A549 (cell line): ENCODE results near the gene AKAP5. TPM values are rescaled to one million over a fixed set of nuclear protein-coding genes. Genes with fewer than 3 reads are reported as not detected.

Source experiments
- ATAC-seq, 2 experiments: fragments of 200-7000 bp in 1 of 2; fragments of >200 bp in 1 of 2; cut with Nextera tagmentation in 1 of 2; cut with Tn5 transposase in 1 of 2; 3 replicates each; pipeline versions ENCODE4 v1.8.0 to v1.9.1; 2018 to 2020; ENCODE audit warnings: mild to moderate bottlenecking in 1 of 2, moderate library complexity in 1 of 2
- CTCF ChIA-PET: fragments of 300-600 bp; sonication (Branson Sonifier 250); formaldehyde crosslinking; extraction: SDS; loops from one replicate; lab custom pipeline; 2021; ENCODE audit warnings: antibody characterized with exemption, inconsistent platforms; lab: Yijun Ruan, JAX
- POLR2A ChIA-PET: fragments of 350-600 bp; formaldehyde crosslinking; extraction: SDS; loops from one replicate; lab custom pipeline; 2021; ENCODE audit warnings: antibody characterized with exemption, inconsistent platforms; lab: Yijun Ruan, JAX
- DNase-seq, 2 experiments: peaks; one replicate each; pipeline versions ENCODE4 v3.0.0 to v3.0.0-alpha.2; 2011 to 2016; ENCODE audit warnings: low read depth in 1 of 2, low spot score in 1 of 2
- FAIRE-seq: peaks from 2 replicates; lab custom pipeline; 2011; peaks lifted over from hg19 to GRCh38; lab: Jason Lieb, UNC
- H3K27ac ChIP-seq, 2 experiments: fragments of >200 bp; sonication (Bioruptor Twin); formaldehyde crosslinking; 3 replicates each; pipeline ENCODE4 v1.5.1; 2016 to 2017
- H3K4me1 ChIP-seq: fragments of >200 bp; sonication (Bioruptor Twin); formaldehyde crosslinking; 3 replicates; pipeline ENCODE4 v1.6.1; 2016
- H3K4me2 ChIP-seq: fragments of >200 bp; sonication (Bioruptor Twin); formaldehyde crosslinking; 3 replicates; pipeline ENCODE4 v1.6.1; 2016
- H3K4me3 ChIP-seq: fragments of >200 bp; sonication (Bioruptor Twin); formaldehyde crosslinking; 3 replicates; pipeline ENCODE4 v1.5.1; 2016
- H3K9me3 ChIP-seq: fragments of >200 bp; sonication (Bioruptor Twin); formaldehyde crosslinking; 3 replicates; pipeline ENCODE4 v1.6.1; 2016
- CBX8 ChIP-seq: fragments of 200-600 bp; sonication (generic); IDR thresholded peaks from 2 replicates; pipeline ENCODE4 v1.6.1; 2016
- CEBPB ChIP-seq, 2 experiments: fragments of >200 bp in 1 of 2; sonication (Bioruptor Twin) in 1 of 2; formaldehyde crosslinking in 1 of 2; IDR thresholded peaks; 2 replicates each; pipeline ENCODE4 v1.6.1; 2012 to 2016
- EHF ChIP-seq: fragments of 250-450 bp; sonication (Bioruptor Pico); IDR thresholded peaks from 2 replicates; pipeline ENCODE4 v1.5.0; 2020; ENCODE audit warnings: mild to moderate bottlenecking
- FOSB ChIP-seq: fragments of 250-450 bp; sonication (Bioruptor Pico); IDR thresholded peaks from 2 replicates; pipeline ENCODE4 v1.5.0; 2020; ENCODE audit warnings: mild to moderate bottlenecking, moderate library complexity
- HOXB13 ChIP-seq: fragments of 250-450 bp; sonication (Bioruptor Pico); IDR thresholded peaks from 2 replicates; pipeline ENCODE4 v1.5.0; 2020; ENCODE audit warnings: low read depth, mild to moderate bottlenecking, moderate library complexity
- JUNB ChIP-seq: fragments of >200 bp; sonication (Bioruptor Twin); formaldehyde crosslinking; IDR thresholded peaks from 2 replicates; pipeline ENCODE4 v1.6.1; 2016
- MAFK ChIP-seq: fragments of 450-650 bp; IDR thresholded peaks from 2 replicates; pipeline ENCODE4 v1.6.1; 2014; ENCODE audit not compliant: partially characterized antibody
- NFE2L2 ChIP-seq: fragments of 150-350 bp; conservative IDR thresholded peaks from 2 replicates; pipeline ENCODE4 v1.6.1; 2014; ENCODE audit warnings: low read length
- NR3C1 ChIP-seq: fragments of >200 bp; sonication (Bioruptor Twin); formaldehyde crosslinking; IDR thresholded peaks from 3 replicates; pipeline ENCODE4 v1.6.1; 2017
- PHF8 ChIP-seq: fragments of 200-600 bp; sonication (generic); IDR thresholded peaks from 2 replicates; pipeline ENCODE4 v1.6.1; 2016; ENCODE audit warnings: low read depth, mild to moderate bottlenecking, antibody characterized with exemption, moderate library complexity, borderline replicate concordance
- RAD21 ChIP-seq, 2 experiments: fragments of >200 bp in 1 of 2; sonication (Bioruptor Twin) in 1 of 2; formaldehyde crosslinking in 1 of 2; IDR thresholded peaks in 1 of 2; conservative IDR thresholded peaks in 1 of 2; 2 replicates in 1 of 2; 3 replicates in 1 of 2; pipeline ENCODE4 v1.6.1; 2012 to 2018; ENCODE audit warnings: inconsistent platforms in 1 of 2
- RCOR1 ChIP-seq: fragments of 150-350 bp; IDR thresholded peaks from 2 replicates; pipeline ENCODE4 v1.6.1; 2014; ENCODE audit warnings: antibody characterized with exemption, low read length, low read depth
- RNF2 ChIP-seq: fragments of 200-600 bp; sonication (generic); IDR thresholded peaks from 2 replicates; pipeline ENCODE4 v1.6.1; 2016; ENCODE audit warnings: low read depth, mild to moderate bottlenecking, antibody characterized with exemption, moderate library complexity, borderline replicate concordance
- SREBF2 ChIP-seq: fragments of 450-650 bp; IDR thresholded peaks from 2 replicates; pipeline ENCODE4 v1.6.1; 2014; ENCODE audit warnings: mild to moderate bottlenecking, moderate library complexity
- TFCP2L1 ChIP-seq: fragments of 250-450 bp; sonication (Bioruptor Pico); IDR thresholded peaks from 2 replicates; pipeline ENCODE4 v1.5.0; 2021; ENCODE audit warnings: mild to moderate bottlenecking
- ZFP36 ChIP-seq: fragments of 450-650 bp; IDR thresholded peaks from 2 replicates; pipeline ENCODE4 v1.6.1; 2014; ENCODE audit warnings: borderline replicate concordance; ENCODE audit not compliant: partially characterized antibody
- WGBS: methylation state at CpG from one replicate; pipeline ENCODE4 v1.1.6; 2017; ENCODE audit errors: missing lambda C conversion rate; 5-methylcytosine and 5-hydroxymethylcytosine counted together
- polyA plus RNA-seq, 4 experiments: library from polyadenylated mRNA; depleted of rRNA in 3 of 4; stranded (reverse); fragments of >200 nt; fragmentation: RNase III in 1 of 4; extraction: RNeasy Plus Mini Kit Qiagen cat#74134 plus additional on column Dnase treatment in 1 of 4; gene quantifications; 2 replicates in 3 of 4; 3 replicates in 1 of 4; pipeline ENCODE4 v1.2.3, GENCODE V29; 2011 to 2017
- TF ChIP-seq, protein P1 (sequence below): IDR thresholded peaks from 2 replicates; pipeline ENCODE4 v1.6.1; 2012; ENCODE audit warnings: low read depth, borderline replicate concordance
- TF ChIP-seq, protein P2 (sequence below): fragments of >200 bp; sonication (Bioruptor Twin); formaldehyde crosslinking; IDR thresholded peaks from 3 replicates; pipeline ENCODE4 v1.5.1; 2016
- TF ChIP-seq, protein P3 (sequence below): fragments of 250-450 bp; sonication (Bioruptor Pico); IDR thresholded peaks from 2 replicates; pipeline ENCODE4 v1.5.0; 2021; ENCODE audit warnings: mild to moderate bottlenecking, moderate library complexity, borderline replicate concordance

The AKAP5 gene
- polyA plus RNA-seq, 2 of the 4 experiments (the other 2 are of a cell fraction): 0.84 to 1.9 TPM

DNA sequence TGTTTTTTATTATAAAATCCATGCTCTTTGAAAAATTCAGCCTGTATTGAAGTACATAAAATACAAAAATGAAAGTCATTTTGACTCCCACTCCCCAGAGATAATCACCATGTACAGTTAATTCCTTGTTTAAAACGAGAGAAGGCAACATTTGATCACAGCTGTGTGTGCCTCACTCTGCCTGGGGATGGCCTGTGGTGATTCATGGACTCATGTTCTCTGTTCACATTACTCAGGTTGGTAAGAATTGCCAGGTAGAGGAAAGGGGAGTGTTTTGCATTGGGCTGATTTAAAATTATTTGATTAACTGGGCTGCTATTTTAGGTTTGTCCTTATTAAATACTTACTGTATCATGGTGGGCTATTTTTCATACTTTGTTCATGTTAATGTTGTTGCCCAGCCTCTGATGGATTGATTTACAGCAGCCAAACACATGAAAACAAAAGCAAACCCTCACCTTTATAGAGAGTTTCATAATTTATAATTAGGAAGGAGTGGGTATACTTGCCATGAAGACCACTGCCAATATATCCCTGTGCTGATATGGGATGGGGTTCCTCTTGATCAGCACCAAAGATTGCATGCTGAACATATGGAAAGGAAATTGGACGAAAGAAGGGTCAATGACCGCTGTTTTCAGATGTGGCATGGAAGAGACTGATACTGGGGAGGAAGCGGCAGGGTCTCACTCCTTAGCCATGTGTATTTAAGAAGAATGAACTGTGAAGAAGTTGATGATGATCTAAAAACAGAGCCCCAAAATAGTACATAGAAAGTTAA is 42.3 kb downstream of the AKAP5 start:
- no peak for ATAC-seq
- DNase-seq: peak in 1 of 2 experiments; percentile 21
- POLR2A ChIA-PET: interaction anchor here (1.5 kb wide), 1 partner anchor 33 kb away, joined by 9 read pairs; the partner anchor contains the start of gene HSPA2

DNA sequence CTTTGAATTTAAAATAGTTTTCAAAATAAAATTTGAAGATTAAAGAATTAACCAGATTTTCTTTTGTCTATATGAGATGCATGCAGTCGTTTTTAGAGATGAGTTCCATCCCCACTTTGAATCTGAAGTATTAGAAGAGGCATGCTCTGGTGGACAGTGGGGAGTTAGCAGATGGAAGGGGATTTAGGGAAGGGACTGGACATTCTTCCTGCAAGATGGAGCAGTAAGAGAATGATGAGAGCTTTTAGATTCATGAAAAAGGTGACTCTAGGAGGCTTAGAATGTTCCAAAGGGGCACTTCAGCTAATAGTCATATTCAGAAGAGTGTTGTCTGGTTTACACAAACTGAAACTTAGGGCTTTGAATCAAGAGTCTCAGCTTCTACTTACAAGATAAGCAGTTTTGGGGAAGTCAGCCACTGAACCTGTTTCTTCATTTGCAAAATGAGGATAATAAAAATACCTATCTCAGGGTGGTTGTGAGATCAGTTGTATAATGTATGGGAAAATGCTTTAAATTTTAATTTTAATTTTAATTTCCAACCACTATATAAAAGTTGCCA is 43.0 kb downstream of the AKAP5 start:
- TF ChIP-seq RAD21 (conservative IDR thresholded peaks at IDR 0.05 in 1 of 2, IDR thresholded peaks at IDR 0.05 in 1 of 2) (no peak), ZFP36 (no peak), NFE2L2 (no peak), TFCP2L1 (CRISPR knock-in tag) (no peak)
- H3K9me3 ChIP-seq: no peaks in the 10 kb centered on the region
- H3K27ac ChIP-seq: 0 out of 6 replicates have a peak overlapping the region, but pooled peaks of 1 of the 2 experiments have one; percentile 36
- DNase-seq (no peak), FAIRE-seq (no peak), ATAC-seq (no peak)
- peak overlapping the region; percentile 87 for H3K4me2 ChIP-seq
- H3K4me1 ChIP-seq: peaks cover 62% of the 10 kb centered on the region
- H3K4me3 ChIP-seq: no peak overlapping the region
- CTCF ChIA-PET: interaction anchor here (1.0 to 2.3 kb wide), 4 partner anchors 14 to 128 kb away, joined by 4 to 11 read pairs (median 6); partner anchors contain the start of gene HSPA2
- POLR2A ChIA-PET: interaction anchor here (1.5 kb wide), 1 partner anchor 32 kb away, joined by 9 read pairs; the partner anchor contains the start of gene HSPA2
- 11% methylated on average over 1 of the region's 1 CpG for WGBS

More for the DNA sequence above, 42.3 kb downstream of the AKAP5 start:
- H3K9me3 ChIP-seq: no peaks in the 10 kb centered on the region
- H3K27ac ChIP-seq: peak overlapping the region in 1 of 2 experiments; percentile 46; a peak in 2 of 6 replicates
- FAIRE-seq: no peak
- H3K4me3 ChIP-seq: no peak overlapping the region; the same call in 2 of the 3 replicates
- H3K4me1 ChIP-seq: peaks cover 57% of the 10 kb centered on the region
- WGBS: 78% methylated on average over 4 of the region's 4 CpGs
- H3K4me2 ChIP-seq: peak overlapping the region; percentile 87
- CTCF ChIA-PET: interaction anchor here (1.0 to 2.3 kb wide), 4 partner anchors 15 to 130 kb away, joined by 3 to 11 read pairs (median 6); partner anchors contain the start of gene HSPA2
- TF ChIP-seq PHF8: no peak
- no peak for TF ChIP-seq JUNB
- TF ChIP-seq ZFP36: no peak
- TF ChIP-seq, protein P1, sequence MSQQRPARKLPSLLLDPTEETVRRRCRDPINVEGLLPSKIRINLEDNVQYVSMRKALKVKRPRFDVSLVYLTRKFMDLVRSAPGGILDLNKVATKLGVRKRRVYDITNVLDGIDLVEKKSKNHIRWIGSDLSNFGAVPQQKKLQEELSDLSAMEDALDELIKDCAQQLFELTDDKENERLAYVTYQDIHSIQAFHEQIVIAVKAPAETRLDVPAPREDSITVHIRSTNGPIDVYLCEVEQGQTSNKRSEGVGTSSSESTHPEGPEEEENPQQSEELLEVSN: no peak
- TF ChIP-seq CBX8: no peak
- TF ChIP-seq HOXB13 (CRISPR knock-in tag): no peak
- no peak for TF ChIP-seq EHF (CRISPR knock-in tag)
- TF ChIP-seq, protein P2, sequence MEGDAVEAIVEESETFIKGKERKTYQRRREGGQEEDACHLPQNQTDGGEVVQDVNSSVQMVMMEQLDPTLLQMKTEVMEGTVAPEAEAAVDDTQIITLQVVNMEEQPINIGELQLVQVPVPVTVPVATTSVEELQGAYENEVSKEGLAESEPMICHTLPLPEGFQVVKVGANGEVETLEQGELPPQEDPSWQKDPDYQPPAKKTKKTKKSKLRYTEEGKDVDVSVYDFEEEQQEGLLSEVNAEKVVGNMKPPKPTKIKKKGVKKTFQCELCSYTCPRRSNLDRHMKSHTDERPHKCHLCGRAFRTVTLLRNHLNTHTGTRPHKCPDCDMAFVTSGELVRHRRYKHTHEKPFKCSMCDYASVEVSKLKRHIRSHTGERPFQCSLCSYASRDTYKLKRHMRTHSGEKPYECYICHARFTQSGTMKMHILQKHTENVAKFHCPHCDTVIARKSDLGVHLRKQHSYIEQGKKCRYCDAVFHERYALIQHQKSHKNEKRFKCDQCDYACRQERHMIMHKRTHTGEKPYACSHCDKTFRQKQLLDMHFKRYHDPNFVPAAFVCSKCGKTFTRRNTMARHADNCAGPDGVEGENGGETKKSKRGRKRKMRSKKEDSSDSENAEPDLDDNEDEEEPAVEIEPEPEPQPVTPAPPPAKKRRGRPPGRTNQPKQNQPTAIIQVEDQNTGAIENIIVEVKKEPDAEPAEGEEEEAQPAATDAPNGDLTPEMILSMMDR: no peak
- TF ChIP-seq FOSB (CRISPR knock-in tag): no peak

DNA sequence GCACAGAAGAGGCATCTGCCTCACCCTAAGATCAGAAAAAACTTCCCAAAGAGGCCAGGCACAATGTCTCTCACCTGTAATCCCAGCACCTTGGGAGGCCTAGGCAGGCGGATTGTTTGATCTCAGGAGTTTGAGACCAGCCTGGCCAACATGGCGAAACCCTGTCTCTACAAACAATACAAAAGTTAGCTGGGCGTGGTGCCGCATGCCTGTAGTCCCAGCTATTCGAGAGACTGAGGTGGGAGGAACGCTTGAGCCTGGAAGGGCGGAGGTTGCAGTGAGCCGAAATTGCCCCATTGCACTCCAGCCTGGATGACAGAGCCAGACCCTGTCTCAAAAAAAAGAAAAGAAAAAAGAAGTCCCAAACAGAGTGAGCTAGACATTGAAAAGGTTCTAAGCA is 43.7 kb downstream of the AKAP5 start:
- TF ChIP-seq, protein P3, sequence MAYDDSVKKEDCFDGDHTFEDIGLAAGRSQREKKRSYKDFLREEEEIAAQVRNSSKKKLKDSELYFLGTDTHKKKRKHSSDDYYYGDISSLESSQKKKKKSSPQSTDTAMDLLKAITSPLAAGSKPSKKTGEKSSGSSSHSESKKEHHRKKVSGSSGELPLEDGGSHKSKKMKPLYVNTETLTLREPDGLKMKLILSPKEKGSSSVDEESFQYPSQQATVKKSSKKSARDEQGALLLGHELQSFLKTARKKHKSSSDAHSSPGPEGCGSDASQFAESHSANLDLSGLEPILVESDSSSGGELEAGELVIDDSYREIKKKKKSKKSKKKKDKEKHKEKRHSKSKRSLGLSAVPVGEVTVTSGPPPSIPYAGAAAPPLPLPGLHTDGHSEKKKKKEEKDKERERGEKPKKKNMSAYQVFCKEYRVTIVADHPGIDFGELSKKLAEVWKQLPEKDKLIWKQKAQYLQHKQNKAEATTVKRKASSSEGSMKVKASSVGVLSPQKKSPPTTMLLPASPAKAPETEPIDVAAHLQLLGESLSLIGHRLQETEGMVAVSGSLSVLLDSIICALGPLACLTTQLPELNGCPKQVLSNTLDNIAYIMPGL (CRISPR knock-in tag): no peak
- TF ChIP-seq NR3C1 (no peak), MAFK (no peak), PHF8 (no peak), CEBPB (IDR thresholded peaks at IDR 0.05) (no peak), RNF2 (no peak), RCOR1 (no peak), RAD21 (conservative IDR thresholded peaks at IDR 0.05 in 1 of 2, IDR thresholded peaks at IDR 0.05 in 1 of 2) (no peak), FOSB (CRISPR knock-in tag) (no peak), SREBF2 (no peak)
- ChIA-PET POLR2A (interaction anchor here (1.5 kb wide), 1 partner anchor 31 kb away, joined by 9 read pairs; the partner anchor contains the start of gene HSPA2), CTCF (interaction anchor here (0.6 to 2.3 kb wide), 7 partner anchors 14 to 171 kb away, joined by 3 to 11 read pairs (median 4); partner anchors contain the start of gene HSPA2)
- Histone ChIP-seq H3K4me3 (no peak overlapping the region), H3K4me2 (peak overlapping the region; percentile 87), H3K4me1 (peaks cover 65% of the 10 kb centered on the region), H3K27ac (peak overlapping the region; percentile 5 to 28; a peak in 3 of 6 replicates), H3K9me3 (no peaks in the 10 kb centered on the region)
- FAIRE-seq (no peak), DNase-seq (peak in 1 of 2 experiments; percentile 21), ATAC-seq (no peak)
- 74% methylated on average over 8 of the region's 8 CpGs for WGBS
